IPS DF 6.9 (cell line): Measurements from ENCODE around the gene ELFN1.

Experiments
- DNase-seq: peaks from one replicate; pipeline ENCODE4 v3.0.0-alpha.2; 2013; ENCODE audit warnings: low read depth, low spot score
- H3K27ac ChIP-seq: one replicate; pipeline ENCODE4 v1.5.1; 2013; ENCODE audit warnings: low read length, control low read depth
- H3K27me3 ChIP-seq: 2 replicates; pipeline ENCODE4 v1.6.1; 2013; ENCODE audit warnings: mild to moderate bottlenecking, low read length; ENCODE audit not compliant: control insufficient read depth, insufficient read depth
- H3K36me3 ChIP-seq: 2 replicates; pipeline ENCODE4 v1.6.1; 2013; ENCODE audit warnings: low read length; ENCODE audit not compliant: control insufficient read depth, insufficient read depth
- H3K4me1 ChIP-seq: 2 replicates; pipeline ENCODE4 v1.6.1; 2013; ENCODE audit warnings: low read length; ENCODE audit not compliant: control insufficient read depth, insufficient read depth
- H3K4me3 ChIP-seq: 2 replicates; pipeline ENCODE4 v1.5.1; 2013; ENCODE audit warnings: mild to moderate bottlenecking, low read length
- H3K9me3 ChIP-seq: 2 replicates; pipeline ENCODE4 v1.6.1; 2013; ENCODE audit warnings: low read length, inconsistent platforms; ENCODE audit not compliant: control insufficient read depth, insufficient read depth
- WGBS: extraction: QIAGEN DNeasy Blood & Tissue Kit; methylation state at CpG from one replicate; pipeline ENCODE4 v1.1.7; 2013; ENCODE audit warnings: mixed read lengths, missing lambda C conversion rate; ENCODE audit not compliant: insufficient read length, insufficient coverage; 5-methylcytosine and 5-hydroxymethylcytosine counted together

Gene ELFN1

DNA sequence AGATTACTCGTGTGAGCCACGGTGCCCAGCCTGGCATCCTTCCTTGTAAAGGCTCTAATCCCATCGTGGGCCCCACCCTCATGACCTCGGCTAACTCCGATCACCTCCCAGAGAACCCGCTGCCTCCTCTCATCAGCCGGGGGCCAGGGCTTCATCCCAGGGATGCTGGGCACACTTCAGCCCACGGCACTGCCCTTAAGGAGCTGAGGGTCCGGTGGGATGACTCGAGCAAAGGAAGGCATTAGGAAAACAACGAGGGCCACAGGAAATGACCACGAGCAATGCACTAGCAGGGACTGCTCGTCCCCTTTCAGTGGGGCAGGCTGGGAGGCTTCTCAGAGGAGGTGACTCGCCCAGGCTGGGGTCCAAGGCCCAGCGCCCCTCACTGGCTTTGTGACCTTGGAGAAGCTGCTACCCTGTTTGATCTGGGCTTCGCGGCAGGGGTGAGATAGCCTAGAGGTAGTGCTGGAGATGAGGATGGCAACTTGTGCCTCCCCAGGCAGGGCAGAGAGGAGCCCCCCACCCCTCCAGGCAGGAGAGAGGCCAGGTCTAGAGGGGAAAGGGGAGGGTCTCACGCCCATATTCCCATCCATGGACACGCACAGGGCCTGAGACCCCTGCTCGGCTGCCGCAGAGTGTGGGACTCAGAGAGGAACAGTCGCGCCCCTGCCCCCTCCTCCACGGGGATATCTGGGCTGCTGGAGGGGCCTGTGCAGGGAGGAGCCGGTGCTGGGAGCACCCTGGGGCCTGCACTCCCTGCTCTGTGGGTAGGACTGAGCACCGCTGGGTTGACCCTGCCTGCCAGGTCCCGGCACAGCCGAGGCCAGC lies 26.8 kb downstream of the ELFN1 start:
- Histone ChIP-seq H3K27ac (no peak overlapping the region), H3K4me1 (peaks cover 9% of the 10 kb centered on the region; the same call in 1 of the 2 replicates), H3K4me3 (no peak overlapping the region), H3K27me3 (no peaks in the 10 kb centered on the region), H3K36me3 (no peaks in the 10 kb centered on the region; the same call in 1 of the 2 replicates), H3K9me3 (no peaks in the 10 kb centered on the region; the same call in 1 of the 2 replicates)
- no CpG with 5 or more reads among the region's 28 CpGs for WGBS
- DNase-seq: no peak

DNA sequence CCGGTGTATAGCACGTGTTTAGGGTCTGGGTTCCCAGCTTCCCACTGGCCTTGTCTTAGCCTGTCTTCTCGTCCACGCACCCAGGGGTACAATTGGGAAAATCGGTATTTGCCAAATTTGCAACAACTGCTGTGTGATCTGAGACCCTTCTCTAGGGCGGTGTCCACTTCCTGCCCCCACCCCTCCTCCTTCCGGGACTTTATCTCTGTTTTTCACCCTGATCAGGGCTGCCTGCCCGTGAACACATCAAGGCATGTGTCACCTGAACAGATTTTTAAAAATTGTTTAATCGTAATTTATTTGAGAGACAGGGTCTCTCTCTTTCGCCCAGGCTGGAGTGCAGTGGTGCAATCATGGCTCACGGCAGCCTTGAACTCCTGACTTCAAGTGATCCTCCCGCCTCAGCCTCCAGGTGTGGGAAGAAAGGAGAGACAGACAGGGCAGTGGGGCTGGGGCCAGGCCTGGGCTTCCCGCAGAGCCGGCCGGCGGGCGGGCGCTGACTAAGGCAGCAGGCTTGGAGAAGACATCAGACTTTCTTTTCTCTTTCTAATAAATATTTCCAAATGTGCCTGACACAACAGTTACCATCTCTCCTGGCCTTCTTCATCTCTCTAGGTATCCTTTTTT lies 27.5 kb downstream of the ELFN1 start:
- WGBS: no CpG with 5 or more reads among the region's 18 CpGs
- Histone ChIP-seq H3K36me3 (no peaks in the 10 kb centered on the region; the same call in 1 of the 2 replicates), H3K27ac (no peak overlapping the region), H3K4me3 (no peak overlapping the region), H3K27me3 (no peaks in the 10 kb centered on the region), H3K9me3 (no peaks in the 10 kb centered on the region; the same call in 1 of the 2 replicates), H3K4me1 (peaks cover 9% of the 10 kb centered on the region; the same call in 1 of the 2 replicates)
- no peak for DNase-seq

DNA sequence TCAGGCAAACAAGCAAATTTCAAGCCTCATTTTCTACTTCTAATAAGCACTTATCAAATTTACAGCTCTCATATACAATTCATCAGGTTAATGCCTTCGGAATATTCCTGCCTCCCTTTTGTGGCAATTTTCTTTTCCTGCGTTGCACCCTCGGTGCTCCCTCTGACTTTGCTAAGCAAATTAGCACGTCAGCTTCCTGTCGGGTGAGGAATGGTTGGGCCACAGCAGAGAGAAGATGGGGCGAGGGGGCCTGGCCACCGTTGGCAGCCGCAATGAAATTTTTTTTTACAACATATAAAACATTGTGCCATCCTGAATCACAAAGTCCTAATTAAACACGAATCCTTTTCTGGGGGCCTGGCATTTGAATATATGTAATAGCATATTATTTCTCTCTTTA lies 28.1 kb downstream of the ELFN1 start:
- Histone ChIP-seq H3K9me3 (no peaks in the 10 kb centered on the region; the same call in 1 of the 2 replicates), H3K4me1 (peaks cover 9% of the 10 kb centered on the region; the same call in 1 of the 2 replicates), H3K36me3 (no peaks in the 10 kb centered on the region; the same call in 1 of the 2 replicates), H3K27ac (no peak overlapping the region), H3K4me3 (no peak overlapping the region), H3K27me3 (no peaks in the 10 kb centered on the region)
- no peak for DNase-seq
- WGBS: no CpG with 5 or more reads among the region's 9 CpGs

GRCh38 chr7:1698951-1699350 lies 28.9 kb downstream of the ELFN1 start:
- WGBS: no CpG with 5 or more reads among the region's 6 CpGs
- no peak for DNase-seq
- Histone ChIP-seq H3K4me1 (peaks cover 3% of the 10 kb centered on the region; the same call in 1 of the 2 replicates), H3K9me3 (no peaks in the 10 kb centered on the region; the same call in 1 of the 2 replicates), H3K4me3 (no peak overlapping the region), H3K27me3 (no peaks in the 10 kb centered on the region), H3K36me3 (no peaks in the 10 kb centered on the region; the same call in 1 of the 2 replicates), H3K27ac (no peak overlapping the region)

DNA sequence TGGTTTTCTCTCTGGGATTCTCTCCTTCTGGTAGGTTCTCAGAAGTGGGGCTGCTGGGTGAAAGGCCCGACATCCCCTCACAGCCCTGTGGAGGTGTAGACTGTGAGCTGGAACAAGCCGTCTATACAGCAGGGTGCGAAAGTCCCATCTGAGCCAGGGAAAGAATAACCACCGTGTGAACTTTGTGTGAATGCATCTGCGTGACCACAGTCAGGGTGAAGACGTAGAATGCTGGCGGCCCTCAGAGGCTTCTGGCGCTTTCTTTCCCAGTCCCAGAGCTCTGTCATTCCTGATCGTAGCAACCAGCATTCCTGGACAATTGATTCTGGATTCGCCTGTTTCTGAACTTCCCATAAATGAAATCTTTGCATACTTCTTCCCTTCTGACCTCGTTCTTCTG lies 30.0 kb downstream of the ELFN1 start:
- H3K27ac ChIP-seq: no peak overlapping the region
- no peaks in the 10 kb centered on the region for H3K27me3 ChIP-seq
- no CpG with 5 or more reads among the region's 11 CpGs for WGBS
- no peaks in the 10 kb centered on the region; the same call in 1 of the 2 replicates for H3K36me3 ChIP-seq
- DNase-seq: no peak
- H3K9me3 ChIP-seq: no peaks in the 10 kb centered on the region; the same call in 1 of the 2 replicates
- no peak overlapping the region for H3K4me3 ChIP-seq
- H3K4me1 ChIP-seq: peaks cover 5% of the 10 kb centered on the region

DNA sequence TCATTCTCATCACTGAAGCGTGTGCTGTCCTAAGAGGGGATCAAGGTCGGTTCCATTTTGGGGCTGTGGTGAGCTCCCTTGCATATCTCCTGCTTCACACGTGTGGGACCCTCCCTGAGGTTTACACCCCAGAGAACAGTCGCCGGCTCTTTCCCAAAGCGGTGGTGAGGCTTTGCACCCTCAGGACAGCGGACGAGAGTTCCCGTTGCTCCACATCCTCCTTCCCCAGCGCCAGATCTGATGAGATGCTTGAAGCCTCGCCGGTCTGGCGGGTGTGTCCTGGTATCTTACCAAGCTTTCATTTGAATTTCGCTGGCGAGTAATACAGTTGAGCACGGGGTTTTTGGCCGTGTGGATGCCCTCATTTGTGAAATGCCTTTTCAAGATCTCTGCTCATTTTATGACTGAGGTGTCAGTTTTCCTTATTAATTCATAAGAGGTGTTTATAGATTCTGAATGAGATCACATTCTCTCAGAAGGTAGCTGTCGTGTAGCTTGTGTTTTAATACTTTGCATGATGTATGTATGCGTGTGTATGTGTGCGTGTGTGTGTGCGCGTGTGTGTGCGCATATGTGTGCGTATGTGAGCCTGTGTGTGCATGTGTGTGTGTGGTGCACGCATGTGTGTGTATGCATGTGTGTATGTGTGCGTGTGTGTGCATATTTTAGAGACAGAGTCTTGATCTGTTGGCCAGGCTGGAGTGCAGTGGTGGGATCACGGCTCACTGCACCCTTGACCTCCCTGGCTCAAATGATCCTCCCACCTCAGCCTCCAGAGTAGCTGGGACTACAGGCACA lies 30.7 kb downstream of the ELFN1 start:
- Histone ChIP-seq H3K36me3 (no peaks in the 10 kb centered on the region; the same call in 1 of the 2 replicates), H3K4me1 (peaks cover 8% of the 10 kb centered on the region), H3K27ac (no peak overlapping the region), H3K27me3 (no peaks in the 10 kb centered on the region), H3K9me3 (no peaks in the 10 kb centered on the region; the same call in 1 of the 2 replicates), H3K4me3 (no peak overlapping the region)
- DNase-seq: no peak
- WGBS: no CpG with 5 or more reads among the region's 27 CpGs

GRCh38 chr7:1702652-1703051 lies 32.6 kb downstream of the ELFN1 start:
- no peaks in the 10 kb centered on the region for H3K36me3 ChIP-seq
- no peak overlapping the region for H3K4me3 ChIP-seq
- no peak for DNase-seq
- H3K9me3 ChIP-seq: no peaks in the 10 kb centered on the region; the same call in 1 of the 2 replicates
- no CpG with 5 or more reads among the region's 4 CpGs for WGBS
- H3K4me1 ChIP-seq: peaks cover 11% of the 10 kb centered on the region
- no peaks in the 10 kb centered on the region for H3K27me3 ChIP-seq
- H3K27ac ChIP-seq: no peak overlapping the region

DNA sequence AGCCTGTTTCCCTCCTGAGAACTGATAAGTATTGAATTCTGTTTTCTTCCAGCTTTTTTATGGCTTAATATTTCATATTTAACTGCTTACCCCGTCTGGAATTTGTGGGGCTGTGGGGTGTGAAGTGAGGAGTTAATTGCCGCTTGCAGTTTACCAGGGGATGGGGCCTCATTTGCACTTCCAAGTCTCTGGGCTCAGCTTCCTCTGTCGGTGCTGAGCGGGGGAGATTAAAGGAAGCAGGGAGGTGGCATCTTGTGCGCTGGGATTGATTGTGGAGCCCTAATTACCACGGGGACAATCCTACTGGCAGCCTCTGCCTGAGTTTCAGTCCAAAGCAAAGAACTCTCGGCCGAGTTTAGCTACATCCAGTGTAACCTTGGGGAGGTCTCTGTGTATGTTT lies 33.4 kb downstream of the ELFN1 start:
- H3K4me3 ChIP-seq: no peak overlapping the region
- H3K9me3 ChIP-seq: no peaks in the 10 kb centered on the region; the same call in 1 of the 2 replicates
- H3K27me3 ChIP-seq: no peaks in the 10 kb centered on the region
- no peak overlapping the region for H3K27ac ChIP-seq
- no peaks in the 10 kb centered on the region for H3K36me3 ChIP-seq
- no CpG with 5 or more reads among the region's 8 CpGs for WGBS
- no peak for DNase-seq
- H3K4me1 ChIP-seq: peaks cover 11% of the 10 kb centered on the region

DNA sequence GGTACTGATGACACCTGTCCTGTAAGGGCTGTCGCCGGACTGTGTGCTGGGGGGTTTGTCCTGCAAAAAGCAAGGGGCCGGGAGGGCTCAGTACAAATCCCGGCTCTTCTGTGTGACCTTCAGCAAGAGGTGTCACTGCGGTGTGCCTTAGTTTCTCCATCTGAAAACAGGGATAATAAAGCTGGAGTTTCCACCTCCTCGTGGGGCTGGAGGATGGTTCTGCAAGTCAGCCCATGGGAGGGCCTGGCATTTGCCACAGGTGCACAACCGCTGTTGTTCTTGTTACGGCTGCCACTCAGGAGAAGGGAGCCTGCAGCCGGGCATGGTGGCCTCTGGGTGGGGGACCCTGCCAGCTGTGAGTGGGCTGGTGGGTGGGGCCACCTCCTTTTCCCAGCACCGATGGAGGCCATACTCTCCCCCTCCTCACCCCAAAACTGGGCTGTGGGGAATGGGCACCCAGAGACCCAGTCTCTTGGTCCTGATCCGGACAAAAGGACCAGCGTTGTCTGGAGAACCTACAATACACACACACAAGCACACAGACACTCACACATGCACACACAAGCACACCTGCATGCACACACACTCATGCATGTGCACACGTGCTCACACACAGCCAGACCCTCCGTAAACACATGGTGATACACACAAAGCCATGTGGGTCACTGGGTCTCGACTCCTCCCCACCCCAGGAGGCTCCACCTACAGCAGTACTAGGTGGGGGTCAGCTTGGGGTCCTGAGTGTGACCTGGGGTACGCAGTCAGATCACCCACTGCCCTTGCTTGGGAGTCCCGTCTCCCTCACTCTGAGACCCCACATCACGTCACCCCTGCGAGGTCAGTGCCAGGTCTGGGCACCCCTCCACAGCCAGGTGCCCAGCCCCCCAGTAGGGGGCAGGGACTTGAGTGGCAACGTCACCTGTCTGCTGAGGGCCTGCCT lies 34.1 kb downstream of the ELFN1 start:
- H3K9me3 ChIP-seq: no peaks in the 10 kb centered on the region
- no peak overlapping the region for H3K4me3 ChIP-seq
- H3K27me3 ChIP-seq: no peaks in the 10 kb centered on the region
- H3K4me1 ChIP-seq: peaks cover 11% of the 10 kb centered on the region
- H3K27ac ChIP-seq: no peak overlapping the region
- H3K36me3 ChIP-seq: no peaks in the 10 kb centered on the region
- WGBS: no CpG with 5 or more reads among the region's 20 CpGs
- no peak for DNase-seq
